Fibroblast of lung (primary cell): ENCODE results near the gene SCGB3A1. TPM values are rescaled to one million over a fixed set of nuclear protein-coding genes. Genes with fewer than 3 reads are reported as not detected.

ENCODE experiments used
- DNase-seq, 2 donors: peaks; one replicate each; pipeline versions ENCODE4 v3.0.0 to v3.0.0-alpha.2; 2010; ENCODE audit warnings: low read depth in 2 of 2
- H2AFZ ChIP-seq: 2 replicates; pipeline ENCODE4 v1.5.1; 2012; ENCODE audit warnings: low read length, control low read depth, inconsistent platforms
- H3K27ac ChIP-seq: 2 replicates; pipeline ENCODE4 v1.5.1; 2011; ENCODE audit warnings: low read length, control low read depth; ENCODE audit not compliant: insufficient read depth
- H3K27me3 ChIP-seq: 2 replicates; pipeline ENCODE4 v1.5.1; 2011; ENCODE audit warnings: mild to moderate bottlenecking, low read length; ENCODE audit not compliant: control insufficient read depth, insufficient read depth
- H3K36me3 ChIP-seq: 2 replicates; pipeline ENCODE4 v1.5.1; 2011; ENCODE audit warnings: low read length; ENCODE audit not compliant: control insufficient read depth, insufficient read depth
- H3K4me1 ChIP-seq: 2 replicates; pipeline ENCODE4 v1.5.1; 2011; ENCODE audit warnings: low read length; ENCODE audit not compliant: control insufficient read depth, insufficient read depth; ENCODE audit errors: extremely low read depth
- H3K4me2 ChIP-seq: 2 replicates; pipeline ENCODE4 v1.5.1; 2011; ENCODE audit warnings: low read length, control low read depth; ENCODE audit not compliant: insufficient read depth; ENCODE audit errors: extremely low read depth
- H3K4me3 ChIP-seq, 4 experiments: fragments of 200-600 bp in 1 of 4; sonication (generic) in 1 of 4; replicated peaks in 1 of 4; 2 replicates each; pipeline ENCODE4 v1.5.1; 2011 to 2016; ENCODE audit warnings: low read length in 4 of 4, low read depth in 3 of 4, mild to moderate bottlenecking in 3 of 4, control low read depth in 2 of 4, inconsistent platforms in 1 of 4, mixed read lengths in 1 of 4; ENCODE audit not compliant: insufficient read depth in 1 of 4; ENCODE audit errors: control extremely low read depth in 1 of 4
- H3K79me2 ChIP-seq: 2 replicates; pipeline ENCODE4 v1.5.1; 2012; ENCODE audit warnings: mild to moderate bottlenecking, low read length, inconsistent platforms; ENCODE audit not compliant: control insufficient read depth, insufficient read depth
- H3K9ac ChIP-seq: 2 replicates; pipeline ENCODE4 v1.5.1; 2011; ENCODE audit warnings: mild to moderate bottlenecking, low read length, control low read depth; ENCODE audit not compliant: insufficient read depth
- H3K9me3 ChIP-seq: 2 replicates; pipeline ENCODE4 v1.5.1; 2012; ENCODE audit warnings: low read depth, low read length; ENCODE audit not compliant: control insufficient read depth, insufficient read depth
- H4K20me1 ChIP-seq: 2 replicates; pipeline ENCODE4 v1.5.1; 2011; ENCODE audit warnings: low read length; ENCODE audit not compliant: control insufficient read depth, insufficient read depth; ENCODE audit errors: extremely low read depth
- CTCF ChIP-seq, 2 donors: IDR thresholded peaks in 1 of 2; conservative IDR thresholded peaks in 1 of 2; 1 replicate in 1 of 2; 2 replicates in 1 of 2; pipeline ENCODE4 v1.5.1; 2011 to 2012; ENCODE audit warnings: low read length in 2 of 2, control low read depth in 1 of 2, inconsistent platforms in 1 of 2, low read depth in 1 of 2, mild to moderate bottlenecking in 1 of 2
- EZH2 ChIP-seq: IDR thresholded peaks from 2 replicates; pipeline ENCODE4 v1.5.1; 2012; ENCODE audit warnings: low read length, control low read depth, mild to moderate bottlenecking; ENCODE audit errors: missing control alignments
- polyA plus RNA-seq, 2 donors: library from polyadenylated mRNA; depleted of rRNA in 1 of 2; stranded (reverse) in 1 of 2; unstranded in 1 of 2; fragments of >200 nt; gene quantifications; 2 replicates each; pipeline ENCODE4 v1.2.1, GENCODE V29; 2011 to 2012; ENCODE audit warnings: missing spikeins in 1 of 2
- total RNA-seq: library from RNA; depleted of rRNA; stranded (reverse); fragments of >200 nt; gene quantifications from 2 replicates; pipeline ENCODE4 v1.2.1, GENCODE V29; 2014

Gene SCGB3A1
- total and polyA plus RNA-seq, 2 donors (not counting 1 experiment from before 2014, with no cell fraction given): not detected

GRCh38 chr5:180593446-180594206 is 2.3 kb upstream of the SCGB3A1 start:
- TF ChIP-seq EZH2 (no peak), CTCF (conservative IDR thresholded peaks at IDR 0.05 in 1 of 2, IDR thresholded peaks at IDR 0.05 in 1 of 2; ENCODE audit: low read depth in 1 of 2, low read length in 2 of 2) (no peak)
- DNase-seq: no peak
- peaks cover 12% of the 10 kb centered on the region for H3K27me3 ChIP-seq

GRCh38 chr5:180592176-180592575 is 877 bp upstream of the SCGB3A1 start:
- H3K79me2 ChIP-seq: no peaks in the 10 kb centered on the region
- peaks cover 17% of the 10 kb centered on the region for H3K27me3 ChIP-seq
- no peaks in the 10 kb centered on the region for H4K20me1 ChIP-seq
- H3K9ac ChIP-seq: no peak overlapping the region
- no peaks in the 10 kb centered on the region for H3K9me3 ChIP-seq
- no peak overlapping the region for H3K4me3 ChIP-seq
- TF ChIP-seq CTCF (conservative IDR thresholded peaks at IDR 0.05 in 1 of 2, IDR thresholded peaks at IDR 0.05 in 1 of 2; ENCODE audit: low read depth in 1 of 2, low read length in 2 of 2) (no peak), EZH2 (peak; percentile 44)
- no peaks in the 10 kb centered on the region for H3K36me3 ChIP-seq
- DNase-seq: no peak
- no peaks in the 10 kb centered on the region for H3K4me1 ChIP-seq
- H2AFZ ChIP-seq: no peak overlapping the region
- no peak overlapping the region for H3K4me2 ChIP-seq
- H3K27ac ChIP-seq: no peak overlapping the region

More at GRCh38 chr5:180593446-180594206, 2.3 kb upstream of the SCGB3A1 start:
- Histone ChIP-seq H2AFZ (no peak overlapping the region), H3K27ac (no peak overlapping the region), H3K36me3 (no peaks in the 10 kb centered on the region), H3K4me1 (no peaks in the 10 kb centered on the region), H3K9me3 (no peaks in the 10 kb centered on the region), H3K9ac (no peak overlapping the region), H3K4me2 (no peak overlapping the region), H4K20me1 (no peaks in the 10 kb centered on the region), H3K79me2 (no peaks in the 10 kb centered on the region), H3K4me3 (no peak overlapping the region)

- Histone ChIP-seq H4K20me1 (no peaks in the 10 kb centered on the region), H3K9me3 (no peaks in the 10 kb centered on the region), H3K4me1 (no peaks in the 10 kb centered on the region), H3K27ac (no peak overlapping the region), H3K36me3 (no peaks in the 10 kb centered on the region), H2AFZ (no peak overlapping the region), H3K79me2 (no peaks in the 10 kb centered on the region), H3K27me3 (peaks cover 17% of the 10 kb centered on the region), H3K9ac (no peak overlapping the region), H3K4me2 (no peak overlapping the region), H3K4me3 (no peak overlapping the region)
- no peak for TF ChIP-seq CTCF (conservative IDR thresholded peaks at IDR 0.05 in 1 of 2, IDR thresholded peaks at IDR 0.05 in 1 of 2; ENCODE audit: low read depth in 1 of 2, low read length in 2 of 2)
- TF ChIP-seq EZH2: peak; percentile 65
- DNase-seq: no peak
Measured at GRCh38 chr5:180590543-180591310, 572 bp downstream of the SCGB3A1 start.
